GM12878 (cell line): ENCODE data around the gene HTRA3. TPM values are rescaled to one million over a fixed set of nuclear protein-coding genes. Genes with fewer than 3 reads are reported as not detected.

ENCODE experiments used
- ATAC-seq: fragments of 200-7000 bp; cut with Tn5 transposase; 3 replicates; pipeline ENCODE4 v1.9.1; 2020; ENCODE audit warnings: mild to moderate bottlenecking, moderate library complexity
- BruUV-seq: library from RNA; stranded (reverse); fragments of 400-500 nt; replicated peaks from 2 replicates; lab custom pipeline; 2021; lab: Mats Ljungman, UMichigan
- CTCF ChIA-PET: fragments of 300-600 bp; sonication (Branson Sonifier 250); formaldehyde crosslinking; extraction: SDS; loops from one replicate; lab custom pipeline; 2021; ENCODE audit warnings: inconsistent platforms; lab: Yijun Ruan, JAX
- POLR2A ChIA-PET: fragments of 350-600 bp; formaldehyde crosslinking; extraction: SDS; loops from one replicate; lab custom pipeline; 2021; ENCODE audit warnings: inconsistent platforms; lab: Charles Lee
- RAD21 ChIA-PET: fragments of 300-600 bp; sonication (Branson Sonifier 250); formaldehyde crosslinking; loops from one replicate; lab custom pipeline; 2023; ENCODE audit warnings: antibody characterized with exemption; ENCODE audit not compliant: unreplicated experiment; lab: Charles Lee
- SMC1A ChIA-PET: fragments of 300-600 bp; sonication (Branson Sonifier 250); formaldehyde crosslinking; loops from one replicate; lab custom pipeline; 2023; ENCODE audit not compliant: unreplicated experiment, uncharacterized antibody; lab: Charles Lee
- DNase-seq: peaks from one replicate; pipeline ENCODE4 v3.0.0-alpha.2; 2011; ENCODE audit warnings: low read depth, low spot score
- FAIRE-seq: peaks from 3 replicates; lab custom pipeline; 2011; peaks lifted over from hg19 to GRCh38; lab: Jason Lieb, UNC
- H2AFZ ChIP-seq: 2 replicates; pipeline ENCODE4 v1.6.0; 2011; ENCODE audit warnings: low read depth, low read length, control low read depth; ENCODE audit not compliant: control insufficient read depth
- H3K27ac ChIP-seq: 2 replicates; pipeline ENCODE4 v1.5.1; 2011; ENCODE audit warnings: control low read depth; ENCODE audit not compliant: control insufficient read depth, insufficient read depth
- H3K27me3 ChIP-seq, 2 experiments: replicated peaks in 1 of 2; 2 replicates each; pipeline versions ENCODE4 v1.6.0 to v1.6.1; 2011; ENCODE audit warnings: low read length in 1 of 2; ENCODE audit not compliant: control insufficient read depth in 2 of 2, insufficient read depth in 2 of 2
- H3K36me3 ChIP-seq, 2 experiments: 2 replicates each; pipeline ENCODE4 v1.5.1; 2011; ENCODE audit warnings: low read length in 1 of 2; ENCODE audit not compliant: control insufficient read depth in 2 of 2, insufficient read depth in 2 of 2
- H3K4me1 ChIP-seq: 2 replicates; pipeline ENCODE4 v1.6.1; 2011; ENCODE audit warnings: mild to moderate bottlenecking, low read length, moderate library complexity, mixed read lengths; ENCODE audit not compliant: control insufficient read depth, insufficient read depth
- H3K4me2 ChIP-seq: 2 replicates; pipeline ENCODE4 v1.6.0; 2011; ENCODE audit warnings: control low read depth; ENCODE audit not compliant: control insufficient read depth, insufficient read depth
- H3K4me3 ChIP-seq: fragments of 200-600 bp; sonication (generic); 2 replicates; pipeline ENCODE4 v1.5.1; 2016
- H3K79me2 ChIP-seq: 2 replicates; pipeline ENCODE4 v1.6.0; 2011; ENCODE audit warnings: low read length; ENCODE audit not compliant: control insufficient read depth, insufficient read depth
- H3K9ac ChIP-seq: 2 replicates; pipeline ENCODE4 v1.8.0; 2011; ENCODE audit warnings: low read length, control low read depth, mixed read lengths; ENCODE audit not compliant: control insufficient read depth, insufficient read depth
- H3K9me3 ChIP-seq: replicated peaks from 3 replicates; pipeline ENCODE4 v1.5.1; 2011; ENCODE audit warnings: mild to moderate bottlenecking, low read length; ENCODE audit not compliant: control insufficient read depth, insufficient read depth
- H4K20me1 ChIP-seq: 2 replicates; pipeline ENCODE4 v1.6.0; 2011; ENCODE audit not compliant: control insufficient read depth, insufficient read depth
- BHLHE40 ChIP-seq, 2 experiments: fragments of 450-650 bp in 1 of 2; IDR thresholded peaks; 2 replicates each; pipeline ENCODE4 v1.6.1; 2011 to 2017; ENCODE audit warnings: low read depth in 2 of 2, borderline replicate concordance in 1 of 2, improper control_type of control experiment in 1 of 2, low read length in 1 of 2, mild to moderate bottlenecking in 1 of 2
- GATAD2B ChIP-seq: fragments of 450-650 bp; conservative IDR thresholded peaks from 2 replicates; pipeline ENCODE4 v1.6.1; 2017; ENCODE audit warnings: low read depth, mild to moderate bottlenecking, moderate library complexity
- HDGF ChIP-seq: fragments of 450-650 bp; IDR thresholded peaks from 2 replicates; pipeline ENCODE4 v1.6.1; 2016; ENCODE audit warnings: antibody characterized with exemption
- KAT2A ChIP-seq: conservative IDR thresholded peaks from 2 replicates; pipeline ENCODE4 v1.6.1; 2011; ENCODE audit warnings: low read depth, low read length; ENCODE audit not compliant: control insufficient read depth
- SMARCA5 ChIP-seq: fragments of 450-650 bp; IDR thresholded peaks from 2 replicates; pipeline ENCODE4 v1.6.1; 2017; ENCODE audit warnings: mild to moderate bottlenecking
- ZSCAN29 ChIP-seq: fragments of 450-650 bp; IDR thresholded peaks from 2 replicates; pipeline ENCODE4 v1.6.1; 2017; ENCODE audit warnings: mild to moderate bottlenecking, moderate library complexity
- WGBS: methylation state at CpG from one replicate; pipeline ENCODE4 v1.1.6; 2016; ENCODE audit warnings: low lambda C conversion rate; ENCODE audit not compliant: insufficient replicate concordance, insufficient coverage; ENCODE audit errors: missing lambda C conversion rate; 5-methylcytosine and 5-hydroxymethylcytosine counted together
- in situ Hi-C: fragments of 300-500 bp; cut with MboI; formaldehyde crosslinking; loops from 9 replicates; pipeline ENCODE4 v1.14.3; 2018; ENCODE audit warnings: mixed read lengths
- intact Hi-C: fragments of 100-400 bp; cut with micrococcal nuclease; formaldehyde crosslinking; loops from one replicate; pipeline ENCODE4 v1.14.2; 2022; ENCODE audit not compliant: unreplicated experiment
- polyA plus RNA-seq, 11 experiments: library from polyadenylated mRNA; depleted of rRNA in 4 of 11; unstranded in 6 of 11; stranded (reverse) in 5 of 11; fragments of >200 nt; fragmentation: Nextera tagmentation in 4 of 11; fragmentation: Illumina TruSeq in 1 of 11; extraction: Ambion mirVana in 4 of 11; extraction: Trizol in 1 of 11; gene quantifications; 1 replicate in 1 of 11; 2 replicates in 10 of 11; pipeline versions ENCODE4 v1.2.1 to v1.2.3, GENCODE V29; 2011 to 2016; ENCODE audit warnings: inconsistent platforms in 2 of 11, missing spikeins in 2 of 11, low read depth in 1 of 11
- total RNA-seq, 4 experiments: library from RNA; depleted of rRNA in 3 of 4; stranded (reverse); fragments of >200 nt in 3 of 4; fragmentation: Illumina TruSeq in 1 of 4; extraction: Trizol in 1 of 4; gene quantifications; 2 replicates each; pipeline versions ENCODE4 v1.2.1 to v1.2.3, GENCODE V29; 2013 to 2021

The HTRA3 gene
- total and polyA plus RNA-seq, 10 of the 15 experiments (the other 5 are each of a cell fraction or from before 2014, with no cell fraction given) = 0.04 to 1.2 (median 0.08) TPM; not detected in 7

GRCh38 chr4:8233672-8234484 is 35.7 kb upstream of the HTRA3 start:
- in situ Hi-C loops (no loop called here), intact Hi-C loops (no loop called here)
- Histone ChIP-seq H3K4me3 (no peak overlapping the region), H4K20me1 (no peaks in the 10 kb centered on the region), H3K79me2 (peaks cover 3% of the 10 kb centered on the region; the same call in 1 of the 2 replicates), H3K36me3 (peaks cover 2 to 21% of the 10 kb centered on the region in 2 experiments), H3K9ac (no peak overlapping the region), H3K4me1 (peaks cover 20% of the 10 kb centered on the region), H3K27ac (no peak overlapping the region), H3K27me3 (no peaks in the 10 kb centered on the region), H3K4me2 (no peak overlapping the region), H2AFZ (no peak overlapping the region), H3K9me3 (no peaks in the 10 kb centered on the region)
- POLR2A ChIA-PET = no interaction called here
- no TSS peak for BruUV-seq
- CTCF ChIA-PET = interaction anchor here (1.2 kb wide), 1 partner anchor 57 kb away, joined by 5 read pairs; no protein-coding TSS in a partner anchor
- SMC1A ChIA-PET = no interaction called here
- no peak for FAIRE-seq
- ATAC-seq = no peak
- RAD21 ChIA-PET = no interaction called here
- DNase-seq = no peak
- peak; percentile 62; the same call in 1 of the 2 replicates for TF ChIP-seq HDGF
- no peak for TF ChIP-seq SMARCA5
- 87% methylated on average over 4 of the region's 4 CpGs for WGBS

GRCh38 chr4:8234715-8235114 is 34.8 kb upstream of the HTRA3 start:
- no TSS peak for BruUV-seq
- Histone ChIP-seq H3K4me2 (no peak overlapping the region), H4K20me1 (no peaks in the 10 kb centered on the region), H3K9me3 (no peaks in the 10 kb centered on the region), H3K36me3 (peaks cover 6 to 24% of the 10 kb centered on the region in 2 experiments), H3K27ac (no peak overlapping the region), H3K4me1 (peaks cover 12% of the 10 kb centered on the region), H3K27me3 (no peaks in the 10 kb centered on the region), H3K9ac (no peak overlapping the region), H3K79me2 (peaks cover 3% of the 10 kb centered on the region; the same call in 1 of the 2 replicates), H3K4me3 (no peak overlapping the region), H2AFZ (no peak overlapping the region)
- ATAC-seq (no peak), DNase-seq (no peak), FAIRE-seq (no peak)
- TF ChIP-seq GATAD2B (no peak), BHLHE40 (IDR thresholded peaks at IDR 0.05; ENCODE audit: borderline replicate concordance in 1 of 2, low read depth in 2 of 2, low read length in 1 of 2) (no peak), ZSCAN29 (no peak), KAT2A (no peak)
- SMC1A ChIA-PET = interaction anchor here (1.4 kb wide), 1 partner anchor 58 kb away, joined by 3 read pairs; no protein-coding TSS in a partner anchor
- CTCF ChIA-PET = interaction anchor here (1.2 kb wide), 1 partner anchor 58 kb away, joined by 5 read pairs; no protein-coding TSS in a partner anchor
- intact Hi-C loops (no loop called here), in situ Hi-C loops (no loop called here)
- POLR2A ChIA-PET = no interaction called here
- RAD21 ChIA-PET = interaction anchor here (1.9 kb wide), 1 partner anchor 58 kb away, joined by 5 read pairs; no protein-coding TSS in a partner anchor
- whole genome bisulfite sequencing = 100% methylated on average over 1 of the region's 1 CpG
